Uterus (tissue), 2 donors: ENCODE measurements around the gene MRPL54.

Experiments used
- CTCF ChIP-seq, 4 experiments: fragments of 200-600 bp in 2 of 4; fragments of 450-650 bp in 2 of 4; sonication (generic) in 2 of 4; IDR thresholded peaks; one replicate each; pipeline ENCODE4 v1.5.1; 2016 to 2019; ENCODE audit warnings: antibody characterized with exemption in 4 of 4, mild to moderate bottlenecking in 2 of 4, moderate library complexity in 1 of 4
- POLR2A ChIP-seq, 2 donors: fragments of 450-650 bp; IDR thresholded peaks; one replicate each; pipeline ENCODE4 v1.6.1; 2016; ENCODE audit warnings: antibody characterized with exemption in 2 of 2, mild to moderate bottlenecking in 1 of 2, moderate library complexity in 1 of 2

- TF ChIP-seq POLR2A (IDR thresholded peaks at IDR 0.05) (no peak), CTCF (IDR thresholded peaks at IDR 0.05) (no peak)
Observed at GRCh38 chr19:3751236-3751635, 11.2 kb upstream of the MRPL54 start.
